DND-41 (cell line): ENCODE measurements around the gene PDE7B.

ENCODE experiments used
- ATAC-seq: fragments of 200-7000 bp; cut with Tn5 transposase; 3 replicates; pipeline ENCODE4 v1.9.1; 2021; ENCODE audit warnings: low read depth; ENCODE audit not compliant: insufficient read depth
- DNase-seq: peaks from one replicate; pipeline ENCODE4 v3.0.0-alpha.2; 2020
- H2AFZ ChIP-seq: 2 replicates; pipeline ENCODE4 v1.6.0; 2012; ENCODE audit warnings: low read depth, low read length
- H3K27ac ChIP-seq: 2 replicates; pipeline ENCODE4 v1.5.1; 2012; ENCODE audit warnings: low read length, inconsistent platforms
- H3K27me3 ChIP-seq: fragments of 200-600 bp; sonication (generic); 2 replicates; pipeline ENCODE4 v1.6.0; 2012; ENCODE audit warnings: low read length, mild to moderate bottlenecking, inconsistent platforms; ENCODE audit not compliant: insufficient read depth, poor library complexity
- H3K36me3 ChIP-seq: 2 replicates; pipeline ENCODE4 v1.5.1; 2012; ENCODE audit warnings: low read length, inconsistent platforms; ENCODE audit not compliant: insufficient read depth
- H3K4me1 ChIP-seq: 2 replicates; pipeline ENCODE4 v1.5.1; 2012; ENCODE audit warnings: mild to moderate bottlenecking, low read length; ENCODE audit not compliant: insufficient read depth
- H3K4me2 ChIP-seq: 2 replicates; pipeline ENCODE4 v1.6.0; 2012; ENCODE audit warnings: mild to moderate bottlenecking, moderate library complexity, low read length, inconsistent platforms; ENCODE audit not compliant: insufficient read depth
- H3K4me3 ChIP-seq, 2 experiments: fragments of 200-600 bp in 1 of 2; shearing (Covaris generic) in 1 of 2; 2 replicates each; pipeline ENCODE4 v1.5.1; 2012 to 2016; ENCODE audit warnings: inconsistent platforms in 2 of 2, low read length in 2 of 2, mild to moderate bottlenecking in 2 of 2, low read depth in 1 of 2, moderate library complexity in 1 of 2
- H3K79me2 ChIP-seq: 2 replicates; pipeline ENCODE4 v1.6.0; 2012; ENCODE audit warnings: low read length, inconsistent platforms; ENCODE audit not compliant: insufficient read depth
- H3K9ac ChIP-seq: 2 replicates; pipeline ENCODE4 v1.6.0; 2012; ENCODE audit warnings: low read depth, mild to moderate bottlenecking, inconsistent platforms, low read length, moderate library complexity
- H3K9me3 ChIP-seq: 2 replicates; pipeline ENCODE4 v1.5.1; 2012; ENCODE audit warnings: low read length, moderate library complexity, mild to moderate bottlenecking, inconsistent platforms; ENCODE audit not compliant: insufficient read depth, severe bottlenecking
- H4K20me1 ChIP-seq: 2 replicates; pipeline ENCODE4 v1.6.0; 2012; ENCODE audit warnings: low read length; ENCODE audit not compliant: insufficient read depth
- CTCF ChIP-seq: IDR thresholded peaks from 2 replicates; pipeline ENCODE4 v1.5.1; 2012; ENCODE audit warnings: borderline replicate concordance, low read length, moderate library complexity, mild to moderate bottlenecking; ENCODE audit not compliant: poor library complexity, severe bottlenecking; ENCODE audit errors: extremely low read depth
- EZH2 ChIP-seq: IDR thresholded peaks from 3 replicates; pipeline ENCODE4 v1.6.1; 2012; ENCODE audit warnings: borderline replicate concordance, low read depth, mild to moderate bottlenecking, moderate library complexity, low read length, inconsistent platforms; ENCODE audit not compliant: severe bottlenecking

PDE7B gene

GRCh38 chr6:136022224-136022874 is 170.8 kb downstream of the PDE7B start:
- H3K4me2 ChIP-seq, result no peak overlapping the region
- TF ChIP-seq EZH2, result no peak
- no peak for TF ChIP-seq CTCF
- H2AFZ ChIP-seq, result no peak overlapping the region
- peaks cover 8% of the 10 kb centered on the region for H3K27me3 ChIP-seq
- DNase-seq, result no peak
- no peaks in the 10 kb centered on the region for H3K36me3 ChIP-seq
- no peak overlapping the region for H3K9ac ChIP-seq
- no peak overlapping the region for H3K4me3 ChIP-seq
- no peaks in the 10 kb centered on the region for H3K9me3 ChIP-seq
- H4K20me1 ChIP-seq, result no peaks in the 10 kb centered on the region
- ATAC-seq, result no peak
- H3K79me2 ChIP-seq, result no peaks in the 10 kb centered on the region
- no peaks in the 10 kb centered on the region for H3K4me1 ChIP-seq
- H3K27ac ChIP-seq, result no peak overlapping the region

GRCh38 chr6:136024711-136025110 is 173.2 kb downstream of the PDE7B start:
- DNase-seq (no peak), ATAC-seq (no peak)
- Histone ChIP-seq H2AFZ (no peak overlapping the region), H3K9me3 (no peaks in the 10 kb centered on the region), H4K20me1 (no peaks in the 10 kb centered on the region), H3K27me3 (peaks cover 13% of the 10 kb centered on the region), H3K27ac (no peak overlapping the region), H3K36me3 (no peaks in the 10 kb centered on the region), H3K79me2 (no peaks in the 10 kb centered on the region), H3K4me3 (no peak overlapping the region), H3K4me1 (no peaks in the 10 kb centered on the region), H3K9ac (no peak overlapping the region), H3K4me2 (no peak overlapping the region)
- TF ChIP-seq EZH2, result no peak
- TF ChIP-seq CTCF, result no peak

GRCh38 chr6:136025736-136026135 is 174.2 kb downstream of the PDE7B start:
- H3K4me3 ChIP-seq, result no peak overlapping the region
- no peaks in the 10 kb centered on the region for H3K9me3 ChIP-seq
- no peak for TF ChIP-seq CTCF
- no peak for TF ChIP-seq EZH2
- H3K27me3 ChIP-seq, result peaks cover 13% of the 10 kb centered on the region
- no peak overlapping the region for H3K9ac ChIP-seq
- H3K79me2 ChIP-seq, result no peaks in the 10 kb centered on the region
- H3K4me2 ChIP-seq, result no peak overlapping the region
- no peaks in the 10 kb centered on the region for H3K36me3 ChIP-seq
- H3K27ac ChIP-seq, result no peak overlapping the region
- no peak for DNase-seq
- no peak for ATAC-seq
- no peak overlapping the region for H2AFZ ChIP-seq
- H4K20me1 ChIP-seq, result no peaks in the 10 kb centered on the region
- H3K4me1 ChIP-seq, result no peaks in the 10 kb centered on the region

GRCh38 chr6:136030131-136030530 is 178.6 kb downstream of the PDE7B start:
- no peak for DNase-seq
- H3K9ac ChIP-seq, result no peak overlapping the region
- H4K20me1 ChIP-seq, result no peaks in the 10 kb centered on the region
- TF ChIP-seq CTCF (no peak), EZH2 (no peak)
- no peak overlapping the region for H2AFZ ChIP-seq
- H3K4me1 ChIP-seq, result no peaks in the 10 kb centered on the region
- H3K36me3 ChIP-seq, result no peaks in the 10 kb centered on the region
- peaks cover 21% of the 10 kb centered on the region for H3K27me3 ChIP-seq
- ATAC-seq, result no peak
- H3K9me3 ChIP-seq, result no peaks in the 10 kb centered on the region
- no peak overlapping the region for H3K27ac ChIP-seq
- no peak overlapping the region for H3K4me3 ChIP-seq
- no peaks in the 10 kb centered on the region for H3K79me2 ChIP-seq
- no peak overlapping the region for H3K4me2 ChIP-seq
